ENCODE measurements around the gene TNK2.
"Not testable (repeated sequence)": the region's sequence is repeated elsewhere in the genome, so short reads cannot be mapped to it uniquely, and the experiment has no call there.

Gene TNK2

GRCh38 chr3:195850857-195851543 lies 57.4 kb downstream of the TNK2 start:
- peak; percentile 90 for DNase-seq (ENCODE audit: low spot score)

GRCh38 chr3:195849322-195850074 lies 58.9 kb downstream of the TNK2 start:
- no peak for DNase-seq (ENCODE audit: low spot score)

- no peak for DNase-seq (ENCODE audit: low spot score)
Observed at GRCh38 chr3:195847055-195847950, 61.0 kb downstream of the TNK2 start.

DNA sequence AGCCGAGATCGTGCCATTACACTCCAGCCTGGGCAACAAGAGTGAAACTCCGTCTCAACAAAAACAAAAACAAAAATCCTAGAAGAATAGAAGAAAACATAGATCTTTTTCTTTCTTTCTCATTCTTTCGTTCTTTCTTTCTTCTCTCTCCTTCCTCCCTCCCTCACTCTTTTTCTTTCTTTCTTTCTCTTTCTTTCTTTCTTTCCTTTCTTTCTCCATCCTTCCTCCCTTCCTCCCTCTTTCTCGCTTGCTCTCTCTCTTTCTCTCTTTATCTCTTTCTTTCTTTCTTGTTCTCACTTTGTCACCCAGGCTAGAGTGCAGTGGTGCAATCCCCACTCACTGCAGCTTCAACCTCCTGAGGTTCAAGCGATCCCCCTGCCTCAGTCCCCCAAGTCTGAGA lies 62.9 kb downstream of the TNK2 start:
- no peak for DNase-seq (ENCODE audit: low spot score)

DNA sequence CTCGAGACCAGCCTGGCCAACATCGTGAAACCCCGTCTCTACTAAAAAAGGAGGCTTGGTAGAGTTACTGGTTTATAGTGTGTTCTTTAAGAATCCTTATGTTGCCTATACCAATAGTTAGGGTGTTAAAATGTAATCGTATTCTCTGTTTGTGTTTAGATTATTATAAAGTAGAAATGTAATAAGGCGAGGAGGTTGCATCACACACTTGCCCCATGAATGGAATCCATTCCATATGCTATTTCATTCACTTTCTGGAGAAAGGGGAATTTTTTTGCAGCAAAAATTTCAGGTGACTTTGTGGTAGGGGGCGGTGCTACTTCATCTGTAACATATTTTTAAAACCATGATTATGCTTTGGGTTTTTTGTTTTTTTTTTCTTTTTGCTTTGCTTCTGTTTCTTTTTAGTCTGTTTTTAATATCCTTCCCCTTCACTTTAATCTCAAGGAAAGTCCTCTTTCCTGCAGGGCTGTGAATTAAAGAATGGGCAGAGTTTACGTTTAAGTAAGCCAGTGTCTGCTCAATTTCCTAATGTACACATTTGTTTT lies 63.6 kb downstream of the TNK2 start:
- no peak for DNase-seq (ENCODE audit: low spot score)

- no peak for DNase-seq (ENCODE audit: low spot score)
Observed at GRCh38 chr3:195839260-195840010, 68.9 kb downstream of the TNK2 start.

GRCh38 chr3:195838714-195839113 lies 69.6 kb downstream of the TNK2 start:
- DNase-seq (ENCODE audit: low spot score) = no peak

- DNase-seq (ENCODE audit: low spot score) = no peak
Observed at GRCh38 chr3:195836476-195837135, 71.7 kb downstream of the TNK2 start.

DNA sequence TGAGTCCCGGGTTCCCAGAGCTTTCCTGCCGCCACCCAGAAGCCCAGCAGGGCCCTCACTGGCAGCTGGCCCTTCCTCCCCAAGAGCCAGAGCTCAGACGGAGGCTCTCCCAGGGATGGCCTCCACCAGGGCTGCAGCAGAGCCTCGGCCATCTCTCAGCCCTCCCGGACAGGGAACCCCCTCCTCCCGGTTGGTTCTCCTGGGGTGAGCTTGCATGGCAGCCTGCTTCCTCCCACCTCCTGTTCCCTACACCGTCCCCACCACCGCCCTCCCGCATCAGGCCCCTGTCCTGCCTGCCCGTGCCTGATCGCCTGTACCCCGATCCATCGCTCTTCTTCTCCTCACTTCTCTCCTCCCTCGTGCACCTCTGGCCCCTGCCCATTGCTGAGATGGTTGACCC lies 72.6 kb downstream of the TNK2 start:
- no peak for DNase-seq (ENCODE audit: low spot score)

DNA sequence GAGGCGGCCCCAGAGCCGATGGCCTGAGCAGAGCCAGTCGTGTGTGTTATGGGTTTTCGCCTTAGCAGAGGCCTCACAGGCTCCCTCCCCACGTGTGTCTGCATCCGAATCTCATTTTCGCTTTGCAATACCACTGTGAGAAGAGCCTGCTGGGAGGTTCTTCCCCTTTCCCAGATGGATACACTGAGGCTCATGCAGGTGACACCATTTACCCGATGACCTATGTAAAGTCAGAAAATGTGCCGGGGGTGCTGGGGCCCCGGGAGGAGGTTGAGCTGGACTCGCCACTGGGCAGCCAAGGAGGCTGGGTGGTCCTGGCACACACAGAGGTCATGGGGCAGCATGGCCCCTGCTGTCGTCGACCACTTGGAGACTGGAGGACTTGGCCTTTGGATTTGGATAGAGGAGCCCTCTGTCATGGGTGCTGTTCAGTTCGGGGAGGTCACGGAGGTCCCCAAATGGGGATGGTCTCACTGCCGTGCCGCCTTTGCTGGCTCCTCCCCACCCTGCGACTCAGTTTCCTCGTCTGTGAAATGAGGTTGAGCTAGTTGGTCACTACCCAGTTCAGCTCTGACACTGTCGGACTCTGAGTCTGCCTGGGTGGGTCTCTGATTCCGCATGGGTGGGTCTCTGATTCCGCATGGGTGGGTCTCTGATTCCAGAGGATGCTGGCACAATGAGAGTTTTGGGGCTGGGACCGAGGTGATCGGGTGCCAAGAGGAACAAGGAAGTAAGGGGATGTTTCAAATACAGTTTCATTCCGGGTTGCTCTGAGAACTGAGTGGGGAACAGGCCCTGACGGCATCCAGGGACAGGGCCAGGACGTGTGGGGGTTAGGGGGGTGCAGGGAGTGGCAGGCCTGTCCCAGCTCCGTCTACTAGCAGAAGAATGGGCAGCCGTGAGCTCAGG lies 73.4 kb downstream of the TNK2 start:
- DNase-seq (ENCODE audit: low spot score) = no peak

DNA sequence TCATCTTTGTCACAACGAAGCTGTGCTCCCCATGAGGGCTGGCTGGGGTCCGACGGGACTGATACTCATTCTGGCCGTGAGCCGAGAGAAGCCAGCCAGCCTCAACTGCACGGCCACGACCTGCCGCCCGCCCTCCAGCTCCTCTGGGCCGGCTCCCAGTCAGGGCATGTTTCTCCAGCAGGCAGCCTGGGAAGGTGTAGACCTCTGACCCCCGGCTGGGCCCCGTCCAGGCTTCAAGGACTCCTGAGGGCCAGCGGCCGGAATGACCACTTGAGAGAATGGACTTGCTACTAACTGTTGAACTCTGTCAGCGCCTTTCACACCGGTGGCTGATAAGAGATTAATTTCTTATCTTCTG lies 78.5 kb downstream of the TNK2 start:
- DNase-seq (ENCODE audit: low spot score) = no peak

DNA sequence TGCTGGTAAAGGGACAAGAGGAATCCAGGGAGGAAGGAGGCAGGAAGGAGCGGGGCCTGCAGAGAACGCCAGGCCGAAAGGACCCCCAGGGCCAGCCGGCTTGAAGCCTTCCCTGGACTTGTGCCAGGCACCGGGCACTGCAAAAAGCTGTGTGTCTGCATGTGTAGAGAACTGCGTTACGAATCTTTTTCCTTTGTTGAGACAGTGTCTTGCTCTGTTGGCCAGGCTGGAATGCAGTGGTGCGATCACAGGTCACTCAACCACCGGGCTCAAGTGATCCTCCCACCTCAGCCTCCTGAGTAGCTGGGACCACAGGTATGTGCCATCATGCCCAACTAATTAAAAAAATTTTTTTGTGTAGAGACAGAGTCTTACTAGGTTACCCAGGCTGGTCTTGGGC lies 79.6 kb downstream of the TNK2 start:
- no peak for DNase-seq (ENCODE audit: low spot score)

GRCh38 chr3:195825857-195826804 lies 82.2 kb downstream of the TNK2 start:
- no peak for DNase-seq (ENCODE audit: low spot score)

DNA sequence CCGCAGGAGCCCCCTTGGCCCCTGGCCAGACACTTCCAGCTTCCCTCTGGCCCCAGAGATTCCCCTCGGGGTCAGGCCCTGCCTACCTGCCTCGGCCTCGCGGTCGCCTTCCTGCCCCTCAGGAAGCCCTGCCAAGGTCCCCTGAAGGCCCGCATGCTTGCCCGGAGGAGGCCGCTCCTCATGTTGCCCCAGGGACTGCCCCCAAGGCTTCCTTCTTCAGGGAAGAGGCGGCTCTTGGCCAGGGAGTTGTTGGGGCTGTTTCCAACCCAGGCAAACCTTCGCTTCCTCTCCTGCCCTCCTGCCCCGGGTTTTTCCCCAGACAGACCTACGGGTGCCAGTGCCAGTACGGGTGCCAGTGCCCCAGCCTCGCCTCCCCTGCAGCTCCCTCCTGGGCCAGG lies 83.2 kb downstream of the TNK2 start:
- DNase-seq (ENCODE audit: low spot score) = no peak

GRCh38 chr3:195824425-195825190 lies 83.7 kb downstream of the TNK2 start:
- not testable (repeated sequence) for DNase-seq (ENCODE audit: low spot score)

DNA sequence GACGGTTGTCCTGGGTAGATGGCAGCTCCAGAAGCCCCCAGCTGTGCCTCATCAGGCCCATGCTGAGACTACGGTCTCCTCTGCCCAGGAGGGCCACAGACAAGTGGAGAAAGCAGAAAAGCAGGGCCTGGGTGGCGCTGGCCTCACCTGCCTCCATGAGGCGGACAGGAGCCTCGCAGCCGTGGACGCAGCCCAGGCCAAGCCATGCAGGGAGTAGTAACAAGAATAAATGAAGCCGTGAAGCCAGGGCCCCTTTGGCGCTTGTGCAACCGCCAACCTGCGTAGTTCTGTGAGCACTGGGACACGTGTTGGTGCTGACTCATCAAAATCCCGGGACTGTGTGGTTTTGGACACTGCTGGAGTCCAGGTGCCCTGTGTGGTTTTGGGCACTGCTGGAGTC lies 84.4 kb downstream of the TNK2 start:
- DNase-seq (ENCODE audit: low spot score) = no peak

DNA sequence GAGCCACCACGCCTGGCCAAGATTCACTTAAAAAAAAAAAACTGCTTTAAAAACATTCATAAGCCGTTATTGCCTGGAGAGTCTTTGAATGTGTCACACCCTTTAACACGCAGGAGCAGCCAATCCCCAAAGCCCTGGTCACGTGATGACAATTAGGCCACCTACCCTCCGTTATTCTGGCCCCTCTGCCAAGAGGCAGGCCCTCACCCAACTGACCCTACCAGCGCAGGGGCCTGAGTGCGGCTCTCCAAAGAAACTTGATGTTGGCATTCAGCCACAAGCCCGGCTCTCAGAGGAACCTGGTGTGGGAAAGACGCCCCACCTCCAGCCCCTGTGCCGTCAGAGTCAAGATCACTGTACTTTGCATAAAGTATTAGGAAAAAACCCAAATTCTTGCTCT lies 85.1 kb downstream of the TNK2 start:
- no peak for DNase-seq (ENCODE audit: low spot score)
